IMR-90 (cell line): Measurements from ENCODE around the gene OAS3. TPM values are rescaled to one million over a fixed set of nuclear protein-coding genes. Genes with fewer than 3 reads are reported as not detected.

ENCODE experiments used
- ATAC-seq: fragments of 200-7000 bp; cut with Tn5 transposase; 2 replicates; pipeline ENCODE4 v1.9.1; 2020; ENCODE audit warnings: low read depth, mild to moderate bottlenecking, moderate library complexity
- BruUV-seq: library from RNA; stranded (reverse); fragments of 400-500 nt; replicated peaks from 2 replicates; lab custom pipeline; 2021; lab: Mats Ljungman, UMichigan
- CTCF ChIA-PET: fragments of 300-600 bp; formaldehyde crosslinking; extraction: SDS; loops from one replicate; lab custom pipeline; 2021; ENCODE audit warnings: antibody characterized with exemption; lab: Yijun Ruan, JAX
- POLR2A ChIA-PET: fragments of 300-600 bp; sonication (Branson Sonifier 250); formaldehyde crosslinking; loops from one replicate; lab custom pipeline; 2022; ENCODE audit warnings: antibody characterized with exemption; ENCODE audit not compliant: unreplicated experiment; lab: Charles Lee
- DNase-seq: peaks from one replicate; pipeline ENCODE4 v3.0.0; 2013
- H2AFZ ChIP-seq: replicated peaks from 2 replicates; pipeline ENCODE3; 2013; ENCODE audit warnings: low read length, mild to moderate bottlenecking; ENCODE audit not compliant: poor library complexity
- H2AK5ac ChIP-seq: 2 replicates; pipeline ENCODE4 v1.6.1; 2013; ENCODE audit warnings: low read depth, low read length, inconsistent platforms
- H2AK9ac ChIP-seq: replicated peaks from 2 replicates; pipeline ENCODE3; 2013; ENCODE audit warnings: mild to moderate bottlenecking, low read depth, low read length, moderate library complexity; ENCODE audit not compliant: poor library complexity
- H2BK120ac ChIP-seq: 2 replicates; pipeline ENCODE4 v1.6.1; 2013; ENCODE audit warnings: low read depth, low read length, inconsistent platforms
- H2BK15ac ChIP-seq: 3 replicates; pipeline ENCODE4 v1.6.1; 2013; ENCODE audit warnings: low read depth, low read length, inconsistent platforms
- H2BK20ac ChIP-seq: 2 replicates; pipeline ENCODE4 v1.6.1; 2013; ENCODE audit warnings: low read depth, mild to moderate bottlenecking, inconsistent platforms, low read length, moderate library complexity
- H2BK5ac ChIP-seq: 2 replicates; pipeline ENCODE4 v1.6.1; 2013; ENCODE audit warnings: mild to moderate bottlenecking, low read depth, low read length, inconsistent platforms; ENCODE audit not compliant: poor library complexity, severe bottlenecking
- H3K14ac ChIP-seq: replicated peaks from 2 replicates; pipeline ENCODE4 v1.6.1; 2013; ENCODE audit warnings: low read depth, low read length, inconsistent platforms
- H3K18ac ChIP-seq: 2 replicates; pipeline ENCODE4 v1.6.1; 2013; ENCODE audit warnings: low read depth, low read length, control low read depth
- H3K23ac ChIP-seq: 2 replicates; pipeline ENCODE4 v1.6.1; 2013; ENCODE audit warnings: low read depth, low read length, inconsistent platforms
- H3K27ac ChIP-seq: 2 replicates; pipeline ENCODE4 v1.5.1; 2013; ENCODE audit warnings: mild to moderate bottlenecking, control low read depth, low read length; ENCODE audit not compliant: insufficient read depth
- H3K27me3 ChIP-seq: 2 replicates; pipeline ENCODE4 v1.6.1; 2013; ENCODE audit warnings: low read length; ENCODE audit not compliant: control insufficient read depth, insufficient read depth
- H3K36me3 ChIP-seq: 2 replicates; pipeline ENCODE4 v1.6.1; 2013; ENCODE audit warnings: low read length, mixed read lengths; ENCODE audit not compliant: control insufficient read depth, insufficient read depth
- H3K4ac ChIP-seq: 2 replicates; pipeline ENCODE4 v1.6.1; 2013; ENCODE audit warnings: low read depth, low read length, inconsistent platforms
- H3K4me1 ChIP-seq: 2 replicates; pipeline ENCODE4 v1.6.1; 2013; ENCODE audit warnings: low read length, mixed read lengths; ENCODE audit not compliant: control insufficient read depth, insufficient read depth
- H3K4me2 ChIP-seq: 2 replicates; pipeline ENCODE4 v1.6.1; 2013; ENCODE audit warnings: low read depth, mild to moderate bottlenecking, control low read depth, low read length, moderate library complexity
- H3K4me3 ChIP-seq: 2 replicates; pipeline ENCODE4 v1.5.1; 2013; ENCODE audit warnings: low read depth, mild to moderate bottlenecking, control low read depth, low read length, moderate library complexity; ENCODE audit not compliant: insufficient read depth
- H3K56ac ChIP-seq: 2 replicates; pipeline ENCODE4 v1.6.1; 2013; ENCODE audit warnings: low read length, inconsistent platforms; ENCODE audit not compliant: insufficient read depth; ENCODE audit errors: extremely low read depth
- H3K79me1 ChIP-seq, 2 experiments: 2 replicates each; pipeline ENCODE4 v1.6.1; 2013; ENCODE audit warnings: low read length in 2 of 2, inconsistent platforms in 1 of 2, low read depth in 1 of 2
- H3K9ac ChIP-seq: 2 replicates; pipeline ENCODE4 v1.6.1; 2013; ENCODE audit warnings: low read depth, low read length, control low read depth
- H3K9me1 ChIP-seq: 2 replicates; pipeline ENCODE4 v1.6.1; 2013; ENCODE audit warnings: low read length, inconsistent platforms; ENCODE audit not compliant: insufficient read depth
- H3K9me3 ChIP-seq: 2 replicates; pipeline ENCODE4 v1.6.1; 2013; ENCODE audit warnings: low read length; ENCODE audit not compliant: control insufficient read depth, insufficient read depth
- H4K20me1 ChIP-seq: 2 replicates; pipeline ENCODE4 v1.6.1; 2013; ENCODE audit warnings: low read length, inconsistent platforms; ENCODE audit not compliant: insufficient read depth
- H4K5ac ChIP-seq: 2 replicates; pipeline ENCODE4 v1.6.1; 2013; ENCODE audit warnings: mild to moderate bottlenecking, low read depth, low read length, control low read depth
- H4K8ac ChIP-seq, 2 experiments: 2 replicates each; pipeline ENCODE4 v1.6.1; 2013; ENCODE audit warnings: low read depth in 2 of 2, low read length in 2 of 2, control low read depth in 1 of 2, inconsistent platforms in 1 of 2
- H4K91ac ChIP-seq: 2 replicates; pipeline ENCODE4 v1.6.1; 2013; ENCODE audit warnings: low read depth, low read length, inconsistent platforms; ENCODE audit not compliant: insufficient read depth
- BHLHE40 ChIP-seq: fragments of 150-350 bp; IDR thresholded peaks from 2 replicates; pipeline ENCODE4 v1.6.1; 2016; ENCODE audit warnings: mild to moderate bottlenecking, low read depth, low read length
- CHD1 ChIP-seq: IDR thresholded peaks from 2 replicates; pipeline ENCODE4 v1.6.1; 2012; ENCODE audit warnings: low read depth, low read length, improper control_type of control experiment
- FOS ChIP-seq: fragments of 150-350 bp; IDR thresholded peaks from 2 replicates; pipeline ENCODE4 v1.6.1; 2016; ENCODE audit warnings: low read depth, low read length
- MAFK ChIP-seq: IDR thresholded peaks from 2 replicates; pipeline ENCODE4 v1.6.1; 2012; ENCODE audit warnings: low read depth, low read length, improper control_type of control experiment
- MAZ ChIP-seq: IDR thresholded peaks from 2 replicates; pipeline ENCODE4 v1.6.1; 2012; ENCODE audit warnings: low read depth, mild to moderate bottlenecking, low read length, improper control_type of control experiment, moderate library complexity, borderline replicate concordance
- MXI1 ChIP-seq: IDR thresholded peaks from 2 replicates; pipeline ENCODE4 v1.6.1; 2012; ENCODE audit warnings: low read depth, mild to moderate bottlenecking, low read length, moderate library complexity, borderline replicate concordance
- POLR2A ChIP-seq: IDR thresholded peaks from 2 replicates; pipeline ENCODE4 v1.6.1; 2012; ENCODE audit warnings: mild to moderate bottlenecking, low read depth, low read length
- RAD21 ChIP-seq: IDR thresholded peaks from 2 replicates; pipeline ENCODE4 v1.6.1; 2012; ENCODE audit warnings: low read length, improper control_type of control experiment
- RCOR1 ChIP-seq: IDR thresholded peaks from 2 replicates; pipeline ENCODE4 v1.6.1; 2012; ENCODE audit warnings: mild to moderate bottlenecking, low read length, improper control_type of control experiment; ENCODE audit not compliant: insufficient replicate concordance
- SMC3 ChIP-seq: fragments of 150-350 bp; IDR thresholded peaks from 2 replicates; pipeline ENCODE4 v1.6.1; 2016; ENCODE audit warnings: low read depth, mild to moderate bottlenecking, antibody characterized with exemption, low read length, moderate library complexity
- WGBS, 2 experiments: methylation state at CpG; one replicate each; pipeline versions ENCODE4 v1.1.5 to v1.1.7; 2013; ENCODE audit warnings: missing lambda C conversion rate in 2 of 2; ENCODE audit not compliant: insufficient read length in 1 of 2; ENCODE audit errors: extremely low coverage in 2 of 2; 5-methylcytosine and 5-hydroxymethylcytosine counted together
- dilution Hi-C: fragments of 300-500 bp; cut with HindIII; formaldehyde crosslinking; loops from one replicate; pipeline ENCODE4 v1.14.3; 2018; ENCODE audit warnings: low sequenced_read_pairs; ENCODE audit not compliant: unreplicated experiment
- in situ Hi-C: fragments of 300-500 bp; cut with MboI; formaldehyde crosslinking; loops from 3 replicates; pipeline ENCODE4 v1.14.3; 2019; ENCODE audit warnings: low sequenced_read_pairs, inconsistent platforms, mixed read lengths
- intact Hi-C: fragments of 100-400 bp; cut with micrococcal nuclease; formaldehyde crosslinking; loops from 2 replicates; pipeline ENCODE4 v1.10.0; 2022
- polyA plus RNA-seq, 3 experiments: library from polyadenylated mRNA; depleted of rRNA; stranded (reverse); fragments of >200 nt; gene quantifications; 2 replicates each; pipeline ENCODE4 v1.2.3, GENCODE V29; 2012; ENCODE audit warnings: low replicate concordance in 1 of 3
- total RNA-seq: library from RNA; depleted of rRNA; stranded (reverse); fragments of >200 nt; gene quantifications from 2 replicates; pipeline ENCODE4 v1.2.3, GENCODE V29; 2012
- TF ChIP-seq, protein P1 (sequence below): fragments of 150-350 bp; IDR thresholded peaks from 2 replicates; pipeline ENCODE4 v1.6.1; 2016; ENCODE audit warnings: low read depth, mild to moderate bottlenecking, low read length, moderate library complexity, borderline replicate concordance
- TF ChIP-seq, protein P2 (sequence below): conservative IDR thresholded peaks from 2 replicates; pipeline ENCODE4 v1.5.1; 2012; ENCODE audit warnings: mild to moderate bottlenecking, low read depth, low read length, improper control_type of control experiment

Gene OAS3
- total and polyA plus RNA-seq, 2 of the 4 experiments (the other 2 are of a cell fraction), result 4.1 to 7.8 TPM

DNA sequence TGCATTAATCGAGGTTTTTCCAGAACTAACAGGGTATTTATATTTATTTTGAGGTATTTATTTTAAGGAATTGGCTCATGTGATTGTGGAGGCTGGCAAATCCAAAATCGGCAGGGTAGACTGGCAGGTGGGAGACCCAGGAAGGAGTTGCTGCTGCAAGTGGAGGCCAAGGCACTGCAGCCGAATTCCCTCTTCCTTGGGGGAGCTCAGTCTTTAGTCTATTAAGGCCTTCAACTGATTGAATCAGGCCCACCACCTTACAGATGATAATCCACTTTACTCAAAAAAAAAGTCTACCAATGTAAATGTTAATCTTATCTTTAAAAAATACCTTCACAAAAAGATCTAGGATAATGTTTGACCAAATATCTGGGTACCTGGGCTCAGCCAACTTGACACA lies 38.9 kb downstream of the OAS3 start:
- Histone ChIP-seq H2AK5ac (no peak overlapping the region), H3K56ac (no peak overlapping the region), H4K20me1 (no peaks in the 10 kb centered on the region), H3K9ac (no peak overlapping the region), H2BK20ac (no peak overlapping the region), H3K18ac (no peak overlapping the region), H4K91ac (no peak overlapping the region), H2AFZ (no peak overlapping the region), H3K14ac (no peak overlapping the region), H3K27me3 (no peaks in the 10 kb centered on the region), H3K4me1 (no peaks in the 10 kb centered on the region; the same call in 1 of the 2 replicates), H2BK15ac (no peak overlapping the region), H2BK5ac (no peak overlapping the region), H3K4me3 (no peak overlapping the region), H3K23ac (no peak overlapping the region), H3K4me2 (no peak overlapping the region), H4K8ac (no peak overlapping the region), H2BK120ac (no peak overlapping the region), H4K5ac (no peak overlapping the region), H3K9me3 (no peaks in the 10 kb centered on the region), H3K9me1 (no peaks in the 10 kb centered on the region), H2AK9ac (no peak overlapping the region), H3K4ac (no peak overlapping the region), H3K79me1 (no peaks in the 10 kb centered on the region), H3K27ac (no peak overlapping the region), H3K36me3 (no peaks in the 10 kb centered on the region)
- ChIA-PET CTCF (interaction anchor here (2.9 kb wide), 1 partner anchor 16 kb away, joined by 13 read pairs; no protein-coding TSS in a partner anchor), POLR2A (no interaction called here)
- TF ChIP-seq FOS (no peak), MAZ (no peak), RAD21 (no peak), CHD1 (no peak), BHLHE40 (no peak), SMC3 (no peak), MXI1 (no peak), POLR2A (no peak), RCOR1 (no peak), MAFK (no peak)
- TF ChIP-seq, protein P1, sequence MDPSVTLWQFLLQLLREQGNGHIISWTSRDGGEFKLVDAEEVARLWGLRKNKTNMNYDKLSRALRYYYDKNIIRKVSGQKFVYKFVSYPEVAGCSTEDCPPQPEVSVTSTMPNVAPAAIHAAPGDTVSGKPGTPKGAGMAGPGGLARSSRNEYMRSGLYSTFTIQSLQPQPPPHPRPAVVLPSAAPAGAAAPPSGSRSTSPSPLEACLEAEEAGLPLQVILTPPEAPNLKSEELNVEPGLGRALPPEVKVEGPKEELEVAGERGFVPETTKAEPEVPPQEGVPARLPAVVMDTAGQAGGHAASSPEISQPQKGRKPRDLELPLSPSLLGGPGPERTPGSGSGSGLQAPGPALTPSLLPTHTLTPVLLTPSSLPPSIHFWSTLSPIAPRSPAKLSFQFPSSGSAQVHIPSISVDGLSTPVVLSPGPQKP, result no peak
- TF ChIP-seq, protein P2, sequence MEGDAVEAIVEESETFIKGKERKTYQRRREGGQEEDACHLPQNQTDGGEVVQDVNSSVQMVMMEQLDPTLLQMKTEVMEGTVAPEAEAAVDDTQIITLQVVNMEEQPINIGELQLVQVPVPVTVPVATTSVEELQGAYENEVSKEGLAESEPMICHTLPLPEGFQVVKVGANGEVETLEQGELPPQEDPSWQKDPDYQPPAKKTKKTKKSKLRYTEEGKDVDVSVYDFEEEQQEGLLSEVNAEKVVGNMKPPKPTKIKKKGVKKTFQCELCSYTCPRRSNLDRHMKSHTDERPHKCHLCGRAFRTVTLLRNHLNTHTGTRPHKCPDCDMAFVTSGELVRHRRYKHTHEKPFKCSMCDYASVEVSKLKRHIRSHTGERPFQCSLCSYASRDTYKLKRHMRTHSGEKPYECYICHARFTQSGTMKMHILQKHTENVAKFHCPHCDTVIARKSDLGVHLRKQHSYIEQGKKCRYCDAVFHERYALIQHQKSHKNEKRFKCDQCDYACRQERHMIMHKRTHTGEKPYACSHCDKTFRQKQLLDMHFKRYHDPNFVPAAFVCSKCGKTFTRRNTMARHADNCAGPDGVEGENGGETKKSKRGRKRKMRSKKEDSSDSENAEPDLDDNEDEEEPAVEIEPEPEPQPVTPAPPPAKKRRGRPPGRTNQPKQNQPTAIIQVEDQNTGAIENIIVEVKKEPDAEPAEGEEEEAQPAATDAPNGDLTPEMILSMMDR, result no peak
- in situ Hi-C loops, result no loop called here
- BruUV-seq, result no TSS peak
- ATAC-seq, result no peak
- WGBS, 2 experiments, result 0% methylated on average over 1 of the region's 3 CpGs; no CpG with 5 or more reads in 1 of the 2 experiments
- no peak for DNase-seq
- intact Hi-C loops, result no loop called here
- dilution Hi-C loops, result no loop called here
